Measurements from ENCODE around the gene APOL3. TPM values are rescaled to one million over a fixed set of nuclear protein-coding genes. Genes with fewer than 3 reads are reported as not detected.

The APOL3 gene
- total RNA-seq, 1 donor from 2014 or later, result 1.2 TPM

DNA sequence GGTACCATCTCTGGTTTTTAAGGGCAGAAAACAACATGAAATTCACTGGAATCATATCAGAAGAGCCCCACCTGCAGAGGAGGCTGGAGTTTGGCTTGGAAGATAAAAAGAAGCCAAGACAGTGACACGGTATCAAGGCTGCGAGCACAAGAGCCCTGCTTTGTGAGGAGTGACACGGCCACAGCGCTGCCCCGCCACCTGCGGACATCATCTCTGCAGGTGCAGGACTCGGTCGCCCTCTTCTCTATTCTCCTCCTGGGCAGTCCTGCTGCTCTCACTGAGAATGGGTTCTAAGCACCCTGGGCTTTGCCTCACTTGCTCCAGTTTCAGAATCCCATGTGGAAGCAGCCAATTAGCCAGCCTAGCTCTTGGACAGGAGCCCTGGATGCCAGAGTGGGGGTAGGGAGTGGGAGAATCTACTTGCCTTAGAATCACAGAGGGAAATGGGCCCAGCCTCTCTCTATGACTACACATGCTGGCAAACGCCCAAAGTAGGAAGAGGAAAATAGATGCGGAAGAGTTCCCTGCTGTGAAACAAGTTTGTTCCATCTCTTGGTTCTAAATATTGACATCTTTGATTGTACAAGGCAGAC, 24.0 kb upstream of the APOL3 start:
- Mint-ChIP-seq H3K36me3 (ENCODE audit: low read depth, unreplicated experiment) (no peaks in the 10 kb centered on the region), H3K9me3 (ENCODE audit: unreplicated experiment) (no peaks in the 10 kb centered on the region), H3K27ac (ENCODE audit: unreplicated experiment) (no peak overlapping the region), H3K4me1 (ENCODE audit: unreplicated experiment) (peaks cover 7% of the 10 kb centered on the region), H3K27me3 (ENCODE audit: unreplicated experiment) (peaks cover 2% of the 10 kb centered on the region), H3K4me3 (ENCODE audit: unreplicated experiment) (no peak overlapping the region)
- DNase-seq (ENCODE audit: low spot score), result no peak
- TF ChIP-seq, protein P1, sequence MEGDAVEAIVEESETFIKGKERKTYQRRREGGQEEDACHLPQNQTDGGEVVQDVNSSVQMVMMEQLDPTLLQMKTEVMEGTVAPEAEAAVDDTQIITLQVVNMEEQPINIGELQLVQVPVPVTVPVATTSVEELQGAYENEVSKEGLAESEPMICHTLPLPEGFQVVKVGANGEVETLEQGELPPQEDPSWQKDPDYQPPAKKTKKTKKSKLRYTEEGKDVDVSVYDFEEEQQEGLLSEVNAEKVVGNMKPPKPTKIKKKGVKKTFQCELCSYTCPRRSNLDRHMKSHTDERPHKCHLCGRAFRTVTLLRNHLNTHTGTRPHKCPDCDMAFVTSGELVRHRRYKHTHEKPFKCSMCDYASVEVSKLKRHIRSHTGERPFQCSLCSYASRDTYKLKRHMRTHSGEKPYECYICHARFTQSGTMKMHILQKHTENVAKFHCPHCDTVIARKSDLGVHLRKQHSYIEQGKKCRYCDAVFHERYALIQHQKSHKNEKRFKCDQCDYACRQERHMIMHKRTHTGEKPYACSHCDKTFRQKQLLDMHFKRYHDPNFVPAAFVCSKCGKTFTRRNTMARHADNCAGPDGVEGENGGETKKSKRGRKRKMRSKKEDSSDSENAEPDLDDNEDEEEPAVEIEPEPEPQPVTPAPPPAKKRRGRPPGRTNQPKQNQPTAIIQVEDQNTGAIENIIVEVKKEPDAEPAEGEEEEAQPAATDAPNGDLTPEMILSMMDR (IDR thresholded peaks at IDR 0.05; ENCODE audit: unreplicated experiment), result no peak

DNA sequence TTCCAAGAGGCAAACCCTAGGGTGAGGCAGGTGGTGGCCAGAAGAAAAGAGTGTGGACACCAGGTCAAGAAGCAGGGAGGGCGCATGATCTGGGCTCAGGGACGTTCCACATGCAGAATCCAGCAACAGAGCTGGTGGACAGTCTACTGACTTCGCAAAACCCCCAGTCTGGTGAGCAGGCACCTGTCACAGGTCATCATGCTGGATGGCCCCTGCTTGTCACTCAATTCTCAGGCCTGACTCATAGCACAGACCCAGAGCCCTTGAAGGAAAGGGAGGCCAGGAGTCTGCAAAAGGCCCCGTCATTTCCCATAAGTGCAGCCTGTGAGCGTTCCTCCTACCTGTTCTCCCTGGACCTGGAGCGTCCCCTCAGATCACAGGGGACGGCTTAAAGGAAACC, 22.9 kb upstream of the APOL3 start:
- H3K4me3 Mint-ChIP-seq (ENCODE audit: unreplicated experiment), result no peak overlapping the region
- TF ChIP-seq, protein P1 (IDR thresholded peaks at IDR 0.05; ENCODE audit: unreplicated experiment), result no peak
- H3K36me3 Mint-ChIP-seq (ENCODE audit: low read depth, unreplicated experiment), result no peaks in the 10 kb centered on the region
- H3K9me3 Mint-ChIP-seq (ENCODE audit: unreplicated experiment), result no peaks in the 10 kb centered on the region
- H3K4me1 Mint-ChIP-seq (ENCODE audit: unreplicated experiment), result peaks cover 7% of the 10 kb centered on the region
- no peak for DNase-seq (ENCODE audit: low spot score)
- no peak overlapping the region for H3K27ac Mint-ChIP-seq (ENCODE audit: unreplicated experiment)
- H3K27me3 Mint-ChIP-seq (ENCODE audit: unreplicated experiment), result peaks cover 2% of the 10 kb centered on the region

DNA sequence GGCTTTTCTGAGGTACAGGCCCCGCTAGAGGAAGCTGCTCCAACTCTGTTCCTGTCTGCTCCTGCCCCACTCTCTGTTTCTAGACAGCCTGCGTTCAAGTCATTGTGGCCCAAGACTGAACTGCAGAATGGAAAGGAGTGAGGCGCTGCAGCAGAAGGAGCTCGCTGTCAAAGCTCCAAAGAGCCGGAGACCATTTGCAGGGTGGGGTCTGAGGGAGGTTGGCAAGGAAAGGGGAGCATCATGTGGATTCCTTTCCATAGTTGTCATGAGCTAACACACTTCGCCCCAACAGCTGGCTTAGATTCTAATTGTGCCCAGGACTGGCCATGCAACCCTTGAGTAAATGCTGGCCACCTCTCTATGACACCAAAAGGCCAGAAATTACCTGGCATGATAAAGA, 22.3 kb upstream of the APOL3 start:
- TF ChIP-seq, protein P1 (IDR thresholded peaks at IDR 0.05; ENCODE audit: unreplicated experiment), result no peak
- no peak for DNase-seq (ENCODE audit: low spot score)
- H3K4me3 Mint-ChIP-seq (ENCODE audit: unreplicated experiment), result no peak overlapping the region
- H3K4me1 Mint-ChIP-seq (ENCODE audit: unreplicated experiment), result peaks cover 7% of the 10 kb centered on the region
- H3K27me3 Mint-ChIP-seq (ENCODE audit: unreplicated experiment), result no peaks in the 10 kb centered on the region
- H3K36me3 Mint-ChIP-seq (ENCODE audit: low read depth, unreplicated experiment), result no peaks in the 10 kb centered on the region
- no peak overlapping the region for H3K27ac Mint-ChIP-seq (ENCODE audit: unreplicated experiment)
- no peaks in the 10 kb centered on the region for H3K9me3 Mint-ChIP-seq (ENCODE audit: unreplicated experiment)

DNA sequence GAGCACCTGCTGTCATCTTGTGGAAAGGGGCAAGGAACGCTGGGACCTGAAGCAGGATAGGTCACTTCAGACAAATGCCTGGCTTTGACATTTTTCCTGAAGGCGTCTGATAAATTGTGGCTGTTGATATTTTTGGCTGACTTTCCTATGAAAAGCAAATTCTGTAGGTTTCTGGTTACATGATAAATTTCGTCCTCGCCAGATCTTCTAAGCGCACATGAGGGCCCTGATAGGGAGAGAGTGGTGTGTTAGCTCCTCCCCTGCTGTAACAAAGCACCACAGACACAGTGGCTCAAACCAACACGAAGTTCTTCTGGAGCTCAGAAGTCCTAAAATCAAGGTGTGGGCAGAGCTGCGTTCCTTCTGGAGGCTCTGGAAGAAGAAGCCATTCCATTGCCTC, 21.5 kb upstream of the APOL3 start:
- no peak for DNase-seq (ENCODE audit: low spot score)
- Mint-ChIP-seq H3K9me3 (ENCODE audit: unreplicated experiment) (no peaks in the 10 kb centered on the region), H3K4me1 (ENCODE audit: unreplicated experiment) (peaks cover 7% of the 10 kb centered on the region), H3K27me3 (ENCODE audit: unreplicated experiment) (no peaks in the 10 kb centered on the region), H3K36me3 (ENCODE audit: low read depth, unreplicated experiment) (no peaks in the 10 kb centered on the region), H3K27ac (ENCODE audit: unreplicated experiment) (no peak overlapping the region), H3K4me3 (ENCODE audit: unreplicated experiment) (no peak overlapping the region)
- TF ChIP-seq, protein P1 (IDR thresholded peaks at IDR 0.05; ENCODE audit: unreplicated experiment), result no peak

DNA sequence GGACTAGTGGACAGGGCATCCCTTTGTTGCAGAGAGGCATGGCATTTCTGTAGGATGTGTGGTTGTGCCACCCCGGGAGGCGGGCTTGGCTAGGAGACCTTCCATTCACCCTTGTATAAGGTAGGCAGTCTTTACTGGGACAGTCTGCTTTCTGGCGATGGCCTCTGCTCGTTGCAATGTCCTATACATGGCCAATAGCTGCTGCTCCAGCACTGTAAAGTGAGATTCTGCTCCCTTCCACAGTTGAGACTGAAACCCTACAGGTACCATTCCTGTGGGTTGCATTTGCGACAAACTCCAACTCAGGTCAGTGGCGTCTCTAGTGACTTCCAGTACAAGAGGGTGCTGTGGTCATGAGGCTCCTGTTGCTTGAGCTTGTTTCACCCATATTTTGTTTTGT, 20.4 kb upstream of the APOL3 start:
- Mint-ChIP-seq H3K27me3 (ENCODE audit: unreplicated experiment) (no peaks in the 10 kb centered on the region), H3K9me3 (ENCODE audit: unreplicated experiment) (no peaks in the 10 kb centered on the region), H3K36me3 (ENCODE audit: low read depth, unreplicated experiment) (no peaks in the 10 kb centered on the region), H3K27ac (ENCODE audit: unreplicated experiment) (no peak overlapping the region), H3K4me3 (ENCODE audit: unreplicated experiment) (no peak overlapping the region), H3K4me1 (ENCODE audit: unreplicated experiment) (peaks cover 7% of the 10 kb centered on the region)
- no peak for DNase-seq (ENCODE audit: low spot score)
- TF ChIP-seq, protein P1 (IDR thresholded peaks at IDR 0.05; ENCODE audit: unreplicated experiment), result no peak
